Bladder microvascular endothelial cell (primary cell): ENCODE measurements around the gene TRIM42. TPM values are rescaled to one million over a fixed set of nuclear protein-coding genes. Genes with fewer than 3 reads are reported as not detected.

Experiments used
- total RNA-seq: library from RNA; depleted of rRNA; stranded (reverse); fragments of >200 nt; gene quantifications from 2 replicates; pipeline ENCODE4 v1.2.3, GENCODE V29; 2014

Gene TRIM42
- not detected in 2 replicates for total RNA-seq

GRCh38 chr3:140677764-140678163, at the start of gene TRIM42:
TSS of gene TRIM42 (plus strand) at chr3:140678064. CDS start at chr3:140678230, 166 bp downstream.

